HEK293T (cell line): Measurements from ENCODE around the gene TUBGCP3.

Source experiments
- CTCF ChIA-PET: fragments of 350-600 bp; formaldehyde crosslinking; extraction: SDS; loops from one replicate; lab custom pipeline; 2021; ENCODE audit warnings: antibody characterized with exemption, inconsistent platforms; lab: Yijun Ruan, JAX
- POLR2A ChIA-PET: fragments of 350-600 bp; formaldehyde crosslinking; extraction: SDS; loops from one replicate; lab custom pipeline; 2020; ENCODE audit warnings: antibody characterized with exemption, inconsistent platforms; lab: Yijun Ruan, JAX
- DNase-seq: peaks from one replicate; pipeline ENCODE4 v3.0.0; 2012; ENCODE audit warnings: mixed read lengths; ENCODE audit errors: extremely low spot score
- ARNT ChIP-seq: fragments of 450-650 bp; IDR thresholded peaks from 2 replicates; pipeline ENCODE4 v1.6.1; 2017; ENCODE audit warnings: mild to moderate bottlenecking
- BHLHE40 ChIP-seq: fragments of 450-650 bp; IDR thresholded peaks from 2 replicates; pipeline ENCODE4 v1.6.1; 2016; ENCODE audit warnings: mild to moderate bottlenecking, moderate library complexity, borderline replicate concordance
- CTBP1 ChIP-seq: fragments of 450-650 bp; IDR thresholded peaks from 2 replicates; pipeline ENCODE4 v1.6.1; 2016; ENCODE audit warnings: borderline replicate concordance
- ELF4 ChIP-seq: fragments of 450-650 bp; IDR thresholded peaks from 2 replicates; pipeline ENCODE4 v1.6.1; 2017; ENCODE audit warnings: antibody characterized with exemption
- FOXA1 ChIP-seq: fragments of 450-650 bp; IDR thresholded peaks from 2 replicates; pipeline ENCODE4 v1.6.1; 2016; ENCODE audit warnings: mild to moderate bottlenecking
- FOXK2 ChIP-seq: fragments of 450-650 bp; IDR thresholded peaks from 2 replicates; pipeline ENCODE4 v1.6.1; 2016; ENCODE audit warnings: mild to moderate bottlenecking
- FOXM1 ChIP-seq: fragments of 450-650 bp; IDR thresholded peaks from 2 replicates; pipeline ENCODE4 v1.6.1; 2017; ENCODE audit warnings: mild to moderate bottlenecking, borderline replicate concordance
- HDGF ChIP-seq: fragments of 450-650 bp; IDR thresholded peaks from 2 replicates; pipeline ENCODE4 v1.6.1; 2017; ENCODE audit warnings: antibody characterized with exemption, borderline replicate concordance
- L3MBTL2 ChIP-seq: fragments of 450-650 bp; conservative IDR thresholded peaks from 2 replicates; pipeline ENCODE4 v1.6.1; 2016; ENCODE audit warnings: mild to moderate bottlenecking
- LEF1 ChIP-seq: fragments of 450-650 bp; IDR thresholded peaks from 2 replicates; pipeline ENCODE4 v1.6.1; 2017; ENCODE audit warnings: mild to moderate bottlenecking, borderline replicate concordance
- NFRKB ChIP-seq: fragments of 450-650 bp; IDR thresholded peaks from 2 replicates; pipeline ENCODE4 v1.6.1; 2016; ENCODE audit warnings: mild to moderate bottlenecking, moderate library complexity
- SP1 ChIP-seq: fragments of 450-650 bp; IDR thresholded peaks from 2 replicates; pipeline ENCODE4 v1.6.1; 2017
- SUZ12 ChIP-seq: fragments of 450-650 bp; IDR thresholded peaks from 2 replicates; pipeline ENCODE4 v1.6.1; 2016; ENCODE audit warnings: mild to moderate bottlenecking
- TARDBP ChIP-seq: fragments of 450-650 bp; IDR thresholded peaks from 2 replicates; pipeline ENCODE4 v1.6.1; 2016
- ZNF384 ChIP-seq: fragments of 450-650 bp; IDR thresholded peaks from 2 replicates; pipeline ENCODE4 v1.6.1; 2016
- TF ChIP-seq, protein P1 (sequence below): fragments of 450-650 bp; IDR thresholded peaks from 2 replicates; pipeline ENCODE4 v1.6.1; 2016

TUBGCP3 gene

DNA sequence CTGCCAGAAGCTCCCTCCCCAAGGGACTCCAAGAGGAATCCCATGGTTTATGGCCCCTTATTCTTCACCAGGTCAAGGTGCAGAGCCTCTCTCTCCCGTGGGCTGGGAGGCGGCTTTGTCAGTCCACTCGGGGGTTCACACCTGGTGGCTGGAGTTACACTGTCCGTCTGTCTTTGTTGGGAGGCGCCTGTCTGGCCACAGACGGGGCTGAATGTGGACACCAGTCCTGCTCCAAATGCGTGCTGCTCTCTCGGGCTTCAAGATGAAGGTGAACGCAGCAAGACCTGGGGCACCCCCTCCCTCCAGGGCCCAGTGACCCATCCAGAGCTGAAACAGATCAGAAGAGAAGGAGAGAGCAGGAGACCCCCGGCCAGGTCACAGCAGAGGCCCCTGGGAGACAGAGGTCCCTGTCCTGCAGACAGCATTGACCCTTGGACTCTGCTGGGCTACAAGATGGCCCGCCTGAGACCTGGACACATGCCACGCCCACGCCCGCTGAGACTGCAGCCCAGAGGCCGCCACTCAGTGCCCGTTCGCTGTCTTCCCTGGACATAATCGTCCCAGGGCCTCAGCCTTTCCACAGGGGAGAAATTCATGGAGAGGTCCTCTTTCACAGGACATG is 29.9 kb upstream of the TUBGCP3 start:
- ChIA-PET POLR2A (no interaction called here), CTCF (no interaction called here)
- DNase-seq: no peak
- TF ChIP-seq ELF4: no peak
- TF ChIP-seq BHLHE40: no peak
- TF ChIP-seq L3MBTL2: no peak
- no peak for TF ChIP-seq FOXA1

DNA sequence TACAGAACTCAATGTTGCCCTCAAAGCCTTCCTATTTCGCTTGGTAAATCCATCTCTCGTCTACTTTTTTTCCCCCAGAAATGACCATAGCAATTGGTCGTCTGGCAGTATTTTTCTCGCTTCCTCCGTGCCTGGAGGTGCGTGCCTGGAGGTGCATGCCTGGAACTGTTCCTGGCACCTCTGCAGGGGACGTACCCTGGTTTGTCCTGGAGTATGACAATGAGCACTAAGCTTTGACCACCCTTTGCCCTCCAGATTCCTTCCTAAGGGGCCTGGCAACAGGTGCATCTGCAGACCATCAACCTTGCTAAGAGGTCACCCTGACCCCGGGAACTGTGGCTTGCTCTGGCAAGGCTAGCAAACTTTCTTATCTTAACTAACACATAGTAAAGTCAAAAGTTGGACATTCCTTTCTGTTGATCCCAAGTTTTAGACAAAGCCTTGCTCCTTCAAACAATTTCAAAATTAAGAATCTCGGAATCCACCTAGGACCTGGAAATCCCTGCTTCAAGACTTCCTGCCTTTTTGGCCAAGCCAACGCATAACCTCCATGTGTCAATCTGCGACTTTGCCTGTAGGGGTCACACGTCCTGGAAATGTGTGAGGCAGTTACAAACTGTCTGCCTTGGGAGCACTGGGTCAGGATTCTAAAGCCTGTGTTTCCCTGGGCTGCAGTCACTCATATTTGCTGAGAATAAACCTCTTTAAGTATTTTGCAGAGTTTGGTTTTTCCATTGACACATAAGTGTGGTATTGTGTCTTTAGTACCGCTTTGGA is 28.8 kb upstream of the TUBGCP3 start:
- ChIA-PET POLR2A (interaction anchor here (1.5 kb wide), 1 partner anchor 29 kb away, joined by 4 read pairs; the partner anchor contains the start of gene TUBGCP3), CTCF (no interaction called here)
- DNase-seq: peak; percentile 50
- TF ChIP-seq, protein P1, sequence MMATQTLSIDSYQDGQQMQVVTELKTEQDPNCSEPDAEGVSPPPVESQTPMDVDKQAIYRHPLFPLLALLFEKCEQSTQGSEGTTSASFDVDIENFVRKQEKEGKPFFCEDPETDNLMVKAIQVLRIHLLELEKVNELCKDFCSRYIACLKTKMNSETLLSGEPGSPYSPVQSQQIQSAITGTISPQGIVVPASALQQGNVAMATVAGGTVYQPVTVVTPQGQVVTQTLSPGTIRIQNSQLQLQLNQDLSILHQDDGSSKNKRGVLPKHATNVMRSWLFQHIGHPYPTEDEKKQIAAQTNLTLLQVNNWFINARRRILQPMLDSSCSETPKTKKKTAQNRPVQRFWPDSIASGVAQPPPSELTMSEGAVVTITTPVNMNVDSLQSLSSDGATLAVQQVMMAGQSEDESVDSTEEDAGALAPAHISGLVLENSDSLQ: peak; percentile 77
- TF ChIP-seq FOXM1 (no peak), BHLHE40 (no peak)

DNA sequence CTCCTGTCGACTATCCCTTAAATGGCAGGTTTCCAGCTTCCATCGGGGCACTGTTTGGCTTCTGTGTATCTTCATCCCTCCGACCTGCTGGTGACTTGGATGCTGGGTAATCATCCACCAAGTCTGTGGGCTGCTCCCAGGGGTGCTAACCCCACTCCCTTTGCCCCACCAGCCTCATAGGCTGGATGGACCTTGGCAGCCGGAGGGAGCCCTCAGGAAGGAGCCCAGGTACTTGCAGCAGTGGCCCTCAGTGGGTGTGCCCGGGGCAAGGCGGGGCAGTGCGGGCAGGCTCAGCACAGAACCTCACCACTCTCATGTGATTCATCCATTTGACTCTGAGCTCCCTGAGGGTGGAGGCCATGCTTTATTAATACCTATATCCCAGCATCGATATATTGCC is 27.4 kb upstream of the TUBGCP3 start:
- DNase-seq: no peak
- CTCF ChIA-PET: interaction anchor here (1.1 kb wide), 1 partner anchor 19 kb away, joined by 5 read pairs; no protein-coding TSS in a partner anchor
- POLR2A ChIA-PET: interaction anchor here (1.5 kb wide), 1 partner anchor 28 kb away, joined by 4 read pairs; the partner anchor contains the start of gene TUBGCP3
- TF ChIP-seq FOXK2 (no peak), FOXM1 (no peak), TARDBP (no peak), SP1 (no peak), L3MBTL2 (no peak), SUZ12 (no peak)

DNA sequence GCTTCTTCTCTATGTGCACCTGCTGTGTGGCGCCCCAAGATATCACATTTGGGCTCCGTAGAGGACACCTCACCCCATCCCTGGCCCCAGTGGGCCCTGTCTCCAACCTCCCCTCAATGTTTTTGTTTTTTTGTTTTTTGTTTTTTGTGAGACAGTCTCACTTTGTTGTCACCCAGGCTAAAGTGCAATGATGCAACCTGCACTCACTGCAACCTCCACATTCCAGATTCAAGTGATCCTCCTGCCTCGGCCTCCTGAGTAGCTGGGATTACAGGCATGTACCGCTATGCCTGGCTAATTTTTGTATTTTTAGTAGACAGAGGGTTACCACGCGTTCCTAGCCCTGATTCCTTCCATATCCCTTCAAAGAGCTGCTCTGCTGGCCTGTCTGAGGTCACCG is 26.9 kb upstream of the TUBGCP3 start:
- no peak for DNase-seq
- POLR2A ChIA-PET: no interaction called here
- CTCF ChIA-PET: interaction anchor here (1.1 kb wide), 1 partner anchor 19 kb away, joined by 5 read pairs; no protein-coding TSS in a partner anchor
- TF ChIP-seq LEF1 (no peak), ARNT (no peak), TARDBP (no peak), ELF4 (no peak), FOXK2 (no peak), ZNF384 (no peak), SUZ12 (no peak)

DNA sequence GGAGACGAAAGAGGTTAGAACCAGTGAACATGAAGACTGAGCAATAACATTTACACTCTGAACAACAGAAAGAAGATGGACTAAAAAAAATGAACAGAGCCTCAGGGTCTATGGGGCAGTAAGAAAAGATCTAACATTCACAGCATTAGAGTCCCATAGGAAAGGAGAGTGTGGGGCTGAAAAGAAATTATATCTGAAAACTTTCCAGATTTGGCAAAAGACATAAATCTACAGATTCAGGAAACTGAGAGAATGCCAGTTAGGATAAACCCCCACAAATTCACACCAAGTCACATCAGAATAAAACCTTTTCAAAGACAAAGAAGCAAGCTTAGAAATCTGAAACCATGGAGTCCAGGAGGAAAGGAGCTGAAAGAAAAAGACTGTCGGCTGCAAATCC is 20.3 kb upstream of the TUBGCP3 start:
- DNase-seq: no peak
- ChIA-PET POLR2A (interaction anchor here (1.3 kb wide), 1 partner anchor 21 kb away, joined by 4 read pairs; the partner anchor contains the start of gene TUBGCP3), CTCF (no interaction called here)
- no peak for TF ChIP-seq SP1
- TF ChIP-seq TARDBP: no peak
- TF ChIP-seq LEF1: no peak
- TF ChIP-seq NFRKB: no peak
- TF ChIP-seq SUZ12: no peak
- TF ChIP-seq, protein P1: no peak
- no peak for TF ChIP-seq CTBP1
- no peak for TF ChIP-seq HDGF
- no peak for TF ChIP-seq FOXM1
- TF ChIP-seq BHLHE40: no peak
- TF ChIP-seq ARNT: no peak
- no peak for TF ChIP-seq ELF4
- no peak for TF ChIP-seq L3MBTL2
- no peak for TF ChIP-seq FOXA1

DNA sequence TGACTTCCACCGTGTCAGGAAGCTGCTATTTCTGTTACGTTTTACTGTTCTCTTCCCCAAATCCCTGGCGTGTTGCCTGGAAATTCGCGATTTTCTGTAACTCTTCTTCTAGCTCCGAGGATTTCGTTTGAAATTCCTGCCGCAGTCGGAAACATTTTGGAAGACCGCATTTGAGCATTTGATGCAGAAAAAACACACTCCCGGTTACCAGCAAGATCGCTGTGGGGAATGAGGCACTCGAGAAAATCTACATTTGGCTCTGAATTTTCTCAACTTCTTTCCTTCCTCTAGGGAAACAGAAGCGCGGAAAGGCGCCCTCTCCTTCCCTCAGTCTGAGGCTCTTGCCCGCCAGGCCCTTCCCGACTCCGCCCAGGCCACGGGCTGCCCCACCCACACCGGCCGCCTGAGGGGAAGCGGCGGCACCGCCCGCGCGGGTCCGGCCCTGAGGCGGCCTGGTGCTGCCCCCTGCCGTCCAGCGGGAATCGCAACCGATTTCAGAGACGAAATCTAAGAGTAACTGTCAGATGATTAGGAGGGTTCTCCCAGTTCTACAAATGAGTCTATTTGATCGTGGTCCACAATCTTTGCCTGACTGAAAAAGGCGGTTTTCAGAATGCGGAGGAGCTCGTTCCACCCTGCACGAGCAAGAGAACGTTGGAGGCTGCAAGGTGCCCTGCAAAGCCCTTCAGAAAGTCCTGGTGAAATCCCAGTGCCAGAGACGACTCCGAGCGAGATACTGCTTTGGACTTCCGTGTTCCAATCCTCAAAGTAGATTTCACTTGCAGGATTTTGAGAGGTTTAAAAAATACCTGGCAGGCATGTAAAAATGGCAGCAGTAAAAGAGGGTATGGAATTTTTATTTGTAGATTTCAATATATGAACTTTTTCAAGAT is 18.4 kb upstream of the TUBGCP3 start:
- ChIA-PET POLR2A (interaction anchor here (1.1 to 4.8 kb wide), 2 partner anchors 18 to 22 kb away, joined by 3 to 20 read pairs; partner anchors contain the start of gene TUBGCP3), CTCF (interaction anchor here (0.6 to 1.2 kb wide), 4 partner anchors 21 to 387 kb away, joined by 3 to 5 read pairs (median 4); no protein-coding TSS in a partner anchor)
- DNase-seq: peak; percentile 82
- TF ChIP-seq LEF1: no peak
- no peak for TF ChIP-seq SP1
- no peak for TF ChIP-seq TARDBP
- no peak for TF ChIP-seq L3MBTL2
- TF ChIP-seq, protein P1: 0 out of 2 replicates have a peak, but pooled peaks have one; percentile 21
- TF ChIP-seq ELF4: no peak
- no peak for TF ChIP-seq FOXK2
- no peak for TF ChIP-seq NFRKB
